ENCODE measurements around the gene UBASH3B.
"Not testable (repeated sequence)": the region's sequence is repeated elsewhere in the genome, so short reads cannot be mapped to it uniquely, and the experiment has no call there.

Gene UBASH3B

DNA sequence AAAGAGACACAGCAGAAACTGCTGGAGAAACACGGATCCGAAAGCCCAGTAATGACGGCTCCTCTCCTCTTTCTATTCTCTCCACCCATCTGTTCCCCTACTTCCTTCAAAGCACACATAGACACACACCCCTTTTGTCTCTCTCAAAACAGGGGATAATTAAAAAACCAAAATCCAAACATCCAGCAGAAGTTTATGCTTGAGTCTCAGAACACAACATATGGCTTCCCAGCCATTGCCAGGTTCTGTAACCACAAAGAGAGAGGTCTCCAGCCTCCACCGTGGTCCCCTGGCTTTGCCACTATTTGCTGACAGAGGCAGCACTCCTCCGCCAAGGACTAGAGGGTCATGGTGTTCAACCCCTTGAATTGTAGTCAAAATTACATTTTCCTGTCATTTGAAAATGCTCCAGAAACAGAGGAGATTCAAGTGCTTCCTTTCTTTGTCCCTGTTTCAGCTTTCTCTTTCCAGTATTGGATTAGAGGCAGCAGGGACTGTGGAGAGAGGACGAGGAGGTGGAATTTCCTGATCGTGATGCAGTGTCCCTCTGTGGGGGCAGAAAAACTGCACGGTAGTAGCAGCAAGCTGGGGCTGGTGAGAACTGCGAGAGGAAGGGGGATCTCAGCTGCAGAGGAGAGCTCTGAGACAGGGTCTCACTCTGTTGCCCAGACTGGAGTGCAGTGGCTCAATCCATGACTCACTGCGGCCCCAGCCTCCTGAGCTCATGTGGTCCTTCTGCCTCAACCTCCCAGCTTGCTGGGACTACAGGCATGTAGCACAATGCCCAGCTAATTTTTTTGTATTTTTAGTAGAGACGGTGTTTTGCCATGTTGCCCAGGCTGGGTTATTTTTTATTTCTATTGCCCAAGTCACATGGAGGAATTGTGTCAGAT, 60.3 kb downstream of the UBASH3B start:
- Histone ChIP-seq H3K9me3 (ENCODE audit: control insufficient read depth, insufficient read depth, low read length) (no peaks in the 10 kb centered on the region), H3K4me1 (ENCODE audit: insufficient read depth, low read length) (no peaks in the 10 kb centered on the region; the same call in 1 of the 2 replicates), H3K36me3 (ENCODE audit: insufficient read depth, low read length) (no peaks in the 10 kb centered on the region), H3K9ac (ENCODE audit: low read depth, low read length) (no peak overlapping the region)

- H3K4me1 ChIP-seq (ENCODE audit: insufficient read depth, low read length), result no peaks in the 10 kb centered on the region; the same call in 1 of the 2 replicates
- H3K9ac ChIP-seq (ENCODE audit: low read depth, low read length), result no peak overlapping the region
- H3K9me3 ChIP-seq (ENCODE audit: control insufficient read depth, insufficient read depth, low read length), result no peaks in the 10 kb centered on the region
- no peaks in the 10 kb centered on the region for H3K36me3 ChIP-seq (ENCODE audit: insufficient read depth, low read length)
Measured at GRCh38 chr11:122717264-122717867, 61.8 kb downstream of the UBASH3B start.

DNA sequence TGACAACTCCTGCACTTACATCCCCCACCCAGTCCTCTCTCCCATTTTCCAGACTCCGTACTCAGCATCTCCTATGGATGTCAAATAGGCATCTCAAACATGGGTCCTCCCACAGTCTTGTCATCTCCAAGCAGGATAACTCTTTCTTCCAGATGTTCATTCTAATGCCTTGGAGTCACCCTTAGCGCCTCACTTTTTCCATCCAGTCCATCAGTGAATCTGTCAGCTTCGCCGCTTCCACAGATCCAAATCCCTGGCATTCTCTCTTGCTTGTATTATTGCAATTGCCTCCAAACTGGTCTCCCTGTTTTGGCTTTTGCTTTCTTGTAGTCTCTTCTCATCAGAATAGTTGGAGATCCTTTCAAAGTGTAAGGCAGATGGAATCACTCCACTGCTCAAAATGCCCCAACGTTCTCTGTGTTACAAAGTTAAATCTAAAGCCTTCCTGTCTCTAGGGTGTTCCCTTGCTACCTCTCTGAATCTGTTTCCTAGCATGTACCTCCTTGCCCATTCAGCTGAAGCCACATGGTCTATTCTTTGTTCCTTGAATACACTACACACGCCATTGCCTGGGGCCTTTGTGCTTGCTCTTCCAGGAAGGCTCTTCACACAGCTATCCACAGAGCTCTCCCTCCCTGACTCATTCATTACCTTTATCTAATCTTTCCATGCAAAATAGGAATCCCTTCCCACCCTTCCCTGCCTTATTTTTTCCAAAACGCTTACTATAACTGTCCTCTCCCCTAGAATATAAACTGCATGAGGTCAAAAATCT, 64.8 kb downstream of the UBASH3B start:
- Histone ChIP-seq H3K36me3 (ENCODE audit: insufficient read depth, low read length) (no peaks in the 10 kb centered on the region), H3K9ac (ENCODE audit: low read depth, low read length) (no peak overlapping the region), H3K4me1 (ENCODE audit: insufficient read depth, low read length) (peaks cover 15% of the 10 kb centered on the region), H3K9me3 (ENCODE audit: control insufficient read depth, insufficient read depth, low read length) (no peaks in the 10 kb centered on the region)

GRCh38 chr11:122721201-122721963, 65.9 kb downstream of the UBASH3B start:
- no peaks in the 10 kb centered on the region for H3K36me3 ChIP-seq (ENCODE audit: insufficient read depth, low read length)
- no peak overlapping the region for H3K9ac ChIP-seq (ENCODE audit: low read depth, low read length)
- H3K4me1 ChIP-seq (ENCODE audit: insufficient read depth, low read length), result peaks cover 15% of the 10 kb centered on the region

GRCh38 chr11:122721964-122722266, 66.4 kb downstream of the UBASH3B start:
- Histone ChIP-seq H3K4me1 (ENCODE audit: insufficient read depth, low read length) (peaks cover 15% of the 10 kb centered on the region), H3K9me3 (ENCODE audit: control insufficient read depth, insufficient read depth, low read length) (no peaks in the 10 kb centered on the region), H3K9ac (ENCODE audit: low read depth, low read length) (no peak overlapping the region), H3K36me3 (ENCODE audit: insufficient read depth, low read length) (no peaks in the 10 kb centered on the region)

More at GRCh38 chr11:122721201-122721963, 65.9 kb downstream of the UBASH3B start:
- no peaks in the 10 kb centered on the region for H3K9me3 ChIP-seq (ENCODE audit: control insufficient read depth, insufficient read depth, low read length)

DNA sequence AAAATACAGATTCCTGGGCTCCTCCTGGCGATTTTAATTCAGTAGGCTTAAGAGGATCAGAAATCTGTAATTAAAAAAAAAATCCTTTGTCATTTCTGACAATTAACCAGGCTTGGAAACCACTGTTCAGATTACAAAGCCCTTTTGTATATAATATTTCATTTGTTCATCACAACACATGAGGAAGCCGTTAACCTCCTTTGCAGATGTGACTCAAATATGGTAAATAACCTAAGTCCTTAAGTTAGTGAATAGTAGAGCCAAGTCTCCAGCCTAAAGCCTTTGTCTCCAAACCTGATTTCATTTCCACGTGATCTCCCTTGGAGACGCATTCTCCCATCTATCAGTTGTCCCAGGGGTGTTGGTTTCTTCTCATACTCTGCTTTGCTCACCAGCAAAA, 67.6 kb downstream of the UBASH3B start:
- peaks cover 15% of the 10 kb centered on the region for H3K4me1 ChIP-seq (ENCODE audit: insufficient read depth, low read length)
- H3K9me3 ChIP-seq (ENCODE audit: control insufficient read depth, insufficient read depth, low read length), result no peaks in the 10 kb centered on the region
- no peak overlapping the region for H3K9ac ChIP-seq (ENCODE audit: low read depth, low read length)
- no peaks in the 10 kb centered on the region for H3K36me3 ChIP-seq (ENCODE audit: insufficient read depth, low read length)

DNA sequence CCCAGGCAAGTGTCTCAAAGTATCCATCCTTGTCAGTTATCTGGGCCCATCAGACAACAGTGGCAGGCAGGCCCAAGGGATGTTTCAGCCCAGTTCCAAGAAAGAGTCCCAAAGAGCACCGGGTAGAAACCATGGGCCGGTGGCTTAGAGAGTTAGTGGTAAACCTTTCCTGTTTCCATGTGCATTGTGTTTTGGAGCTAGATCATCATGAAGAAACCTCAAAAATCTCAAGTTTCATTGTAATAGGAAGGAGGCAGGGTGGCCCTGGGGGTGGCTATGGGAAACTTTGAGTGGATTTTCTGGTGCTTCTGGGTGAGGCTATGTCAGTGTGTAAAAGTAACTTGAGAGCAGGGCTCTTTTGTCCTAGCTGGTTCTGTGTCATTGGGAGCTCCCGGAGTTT, 68.1 kb downstream of the UBASH3B start:
- no peak overlapping the region for H3K9ac ChIP-seq (ENCODE audit: low read depth, low read length)
- H3K36me3 ChIP-seq (ENCODE audit: insufficient read depth, low read length), result no peaks in the 10 kb centered on the region
- no peaks in the 10 kb centered on the region for H3K9me3 ChIP-seq (ENCODE audit: control insufficient read depth, insufficient read depth, low read length)
- peaks cover 15% of the 10 kb centered on the region for H3K4me1 ChIP-seq (ENCODE audit: insufficient read depth, low read length)

- Histone ChIP-seq H3K36me3 (ENCODE audit: insufficient read depth, low read length) (no peaks in the 10 kb centered on the region), H3K4me1 (ENCODE audit: insufficient read depth, low read length) (peaks cover 15% of the 10 kb centered on the region), H3K9ac (ENCODE audit: low read depth, low read length) (no peak overlapping the region), H3K9me3 (ENCODE audit: control insufficient read depth, insufficient read depth, low read length) (no peaks in the 10 kb centered on the region)
Measured at GRCh38 chr11:122724520-122724919, 69.0 kb downstream of the UBASH3B start.

GRCh38 chr11:122726028-122726427, 70.5 kb downstream of the UBASH3B start:
- H3K4me1 ChIP-seq (ENCODE audit: insufficient read depth, low read length), result peaks cover 15% of the 10 kb centered on the region
- no peaks in the 10 kb centered on the region for H3K36me3 ChIP-seq (ENCODE audit: insufficient read depth, low read length)
- H3K9me3 ChIP-seq (ENCODE audit: control insufficient read depth, insufficient read depth, low read length), result no peaks in the 10 kb centered on the region
- no peak overlapping the region for H3K9ac ChIP-seq (ENCODE audit: low read depth, low read length)

GRCh38 chr11:122727101-122727929, 71.8 kb downstream of the UBASH3B start:
- Histone ChIP-seq H3K9ac (ENCODE audit: low read depth, low read length) (no peak overlapping the region), H3K4me1 (ENCODE audit: insufficient read depth, low read length) (peaks cover 18% of the 10 kb centered on the region), H3K36me3 (ENCODE audit: insufficient read depth, low read length) (no peaks in the 10 kb centered on the region), H3K9me3 (ENCODE audit: control insufficient read depth, insufficient read depth, low read length) (no peaks in the 10 kb centered on the region)

GRCh38 chr11:122728561-122728960, 73.0 kb downstream of the UBASH3B start:
- Histone ChIP-seq H3K36me3 (ENCODE audit: insufficient read depth, low read length) (no peaks in the 10 kb centered on the region), H3K9ac (ENCODE audit: low read depth, low read length) (no peak overlapping the region), H3K4me1 (ENCODE audit: insufficient read depth, low read length) (peaks cover 17% of the 10 kb centered on the region), H3K9me3 (ENCODE audit: control insufficient read depth, insufficient read depth, low read length) (no peaks in the 10 kb centered on the region)

- H3K9ac ChIP-seq (ENCODE audit: low read depth, low read length), result no peak overlapping the region
- H3K36me3 ChIP-seq (ENCODE audit: insufficient read depth, low read length), result no peaks in the 10 kb centered on the region
- peaks cover 11% of the 10 kb centered on the region for H3K4me1 ChIP-seq (ENCODE audit: insufficient read depth, low read length)
- no peaks in the 10 kb centered on the region for H3K9me3 ChIP-seq (ENCODE audit: control insufficient read depth, insufficient read depth, low read length)
Measured at GRCh38 chr11:122729139-122729538, 73.6 kb downstream of the UBASH3B start.

DNA sequence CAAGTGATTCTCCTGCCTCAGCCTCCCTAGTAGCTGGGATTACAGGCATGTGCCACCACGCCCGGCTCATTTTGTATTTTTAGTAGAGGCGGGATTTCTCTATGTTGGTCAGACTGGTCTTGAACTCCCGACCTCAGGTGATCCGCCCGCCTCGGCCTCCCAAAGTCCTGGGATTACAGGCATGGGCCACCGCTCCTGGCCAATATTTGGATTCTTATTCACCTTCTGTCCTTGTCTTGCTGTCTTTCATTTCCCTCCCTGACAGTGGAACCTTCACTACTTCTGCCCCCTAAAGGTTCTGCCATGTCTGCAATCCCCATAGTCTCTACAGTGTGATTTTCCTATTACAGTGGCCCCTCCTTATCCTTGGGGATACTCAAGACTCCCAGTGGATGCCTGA, 75.2 kb downstream of the UBASH3B start:
- H3K4me1 ChIP-seq (ENCODE audit: insufficient read depth, low read length); H3K36me3 ChIP-seq (ENCODE audit: insufficient read depth, low read length); H3K9ac ChIP-seq (ENCODE audit: low read depth, low read length); H3K9me3 ChIP-seq (ENCODE audit: control insufficient read depth, insufficient read depth, low read length): not testable (repeated sequence)
